ENCODE data around the gene PATJ. TPM values are rescaled to one million over a fixed set of nuclear protein-coding genes. Genes with fewer than 3 reads are reported as not detected.

PATJ gene
- total RNA-seq, 1 donor from 2014 or later: 2.0 TPM

- H3K27me3 Mint-ChIP-seq (ENCODE audit: unreplicated experiment): no peaks in the 10 kb centered on the region
- H3K4me1 Mint-ChIP-seq (ENCODE audit: low read depth, unreplicated experiment): no peaks in the 10 kb centered on the region
- H3K9me3 Mint-ChIP-seq (ENCODE audit: unreplicated experiment): no peaks in the 10 kb centered on the region
- no peak overlapping the region for H3K4me3 Mint-ChIP-seq (ENCODE audit: unreplicated experiment)
- no peak overlapping the region for H3K27ac Mint-ChIP-seq (ENCODE audit: unreplicated experiment)
- no peaks in the 10 kb centered on the region for H3K36me3 Mint-ChIP-seq (ENCODE audit: unreplicated experiment)
- no peak for TF ChIP-seq CTCF (IDR thresholded peaks at IDR 0.05; ENCODE audit: partially characterized antibody, unreplicated experiment)
- DNase-seq: no peak
These were observed 27.9 kb downstream of the PATJ start for GRCh38 chr1:61770131-61770530.

DNA sequence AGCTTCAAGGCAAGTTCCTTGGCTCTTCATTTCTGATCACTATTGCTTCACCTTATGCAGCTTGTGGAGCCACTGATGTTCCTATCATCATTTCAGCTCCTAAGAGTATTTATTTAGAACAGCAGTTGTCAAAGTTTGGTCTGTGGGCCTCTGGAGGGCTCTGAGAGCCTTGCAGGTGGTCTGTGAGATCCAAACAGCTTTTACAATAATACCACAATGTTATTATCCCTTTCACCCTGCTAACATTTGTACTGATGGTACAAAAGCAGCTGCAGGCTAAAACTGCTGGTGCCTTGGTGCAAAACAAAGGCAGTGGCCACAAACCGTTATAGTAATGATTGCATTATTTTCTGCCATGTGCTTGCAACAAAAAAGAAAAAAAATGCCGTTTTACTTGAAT, 33.8 kb downstream of the PATJ start:
- H3K27me3 Mint-ChIP-seq (ENCODE audit: unreplicated experiment): no peaks in the 10 kb centered on the region
- no peaks in the 10 kb centered on the region for H3K4me1 Mint-ChIP-seq (ENCODE audit: low read depth, unreplicated experiment)
- no peak for TF ChIP-seq CTCF (IDR thresholded peaks at IDR 0.05; ENCODE audit: partially characterized antibody, unreplicated experiment)
- no peaks in the 10 kb centered on the region for H3K9me3 Mint-ChIP-seq (ENCODE audit: unreplicated experiment)
- H3K4me3 Mint-ChIP-seq (ENCODE audit: unreplicated experiment): no peak overlapping the region
- no peaks in the 10 kb centered on the region for H3K36me3 Mint-ChIP-seq (ENCODE audit: unreplicated experiment)
- no peak overlapping the region for H3K27ac Mint-ChIP-seq (ENCODE audit: unreplicated experiment)
- DNase-seq: no peak

DNA sequence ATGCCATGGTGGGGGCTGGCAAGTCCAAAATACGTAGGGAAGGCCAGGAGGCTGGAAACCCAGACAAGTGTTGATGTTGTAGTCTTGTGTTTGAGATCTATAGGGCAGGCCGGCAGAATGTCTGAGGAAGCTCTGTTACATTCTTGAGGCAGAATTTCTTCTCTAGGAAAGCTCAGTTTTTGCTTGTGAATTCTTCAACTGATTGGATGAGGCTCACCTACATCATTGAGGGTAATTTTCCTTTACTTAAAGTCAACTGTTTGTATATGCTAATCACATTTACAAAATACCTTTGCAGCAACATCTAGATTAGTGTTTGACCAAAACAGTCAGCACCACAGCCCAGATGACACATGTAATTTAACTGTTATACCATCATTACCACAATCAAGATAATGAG, 37.0 kb downstream of the PATJ start:
- Mint-ChIP-seq H3K9me3 (ENCODE audit: unreplicated experiment) (no peaks in the 10 kb centered on the region), H3K27me3 (ENCODE audit: unreplicated experiment) (no peaks in the 10 kb centered on the region), H3K4me1 (ENCODE audit: low read depth, unreplicated experiment) (no peaks in the 10 kb centered on the region), H3K36me3 (ENCODE audit: unreplicated experiment) (no peaks in the 10 kb centered on the region), H3K4me3 (ENCODE audit: unreplicated experiment) (no peak overlapping the region), H3K27ac (ENCODE audit: unreplicated experiment) (no peak overlapping the region)
- no peak for DNase-seq
- TF ChIP-seq CTCF (IDR thresholded peaks at IDR 0.05; ENCODE audit: partially characterized antibody, unreplicated experiment): no peak

GRCh38 chr1:61781151-61781550, 38.9 kb downstream of the PATJ start:
- Mint-ChIP-seq H3K4me1 (ENCODE audit: low read depth, unreplicated experiment) (no peaks in the 10 kb centered on the region), H3K27ac (ENCODE audit: unreplicated experiment) (no peak overlapping the region), H3K36me3 (ENCODE audit: unreplicated experiment) (no peaks in the 10 kb centered on the region), H3K9me3 (ENCODE audit: unreplicated experiment) (no peaks in the 10 kb centered on the region), H3K4me3 (ENCODE audit: unreplicated experiment) (no peak overlapping the region), H3K27me3 (ENCODE audit: unreplicated experiment) (no peaks in the 10 kb centered on the region)
- no peak for TF ChIP-seq CTCF (IDR thresholded peaks at IDR 0.05; ENCODE audit: partially characterized antibody, unreplicated experiment)
- no peak for DNase-seq

DNA sequence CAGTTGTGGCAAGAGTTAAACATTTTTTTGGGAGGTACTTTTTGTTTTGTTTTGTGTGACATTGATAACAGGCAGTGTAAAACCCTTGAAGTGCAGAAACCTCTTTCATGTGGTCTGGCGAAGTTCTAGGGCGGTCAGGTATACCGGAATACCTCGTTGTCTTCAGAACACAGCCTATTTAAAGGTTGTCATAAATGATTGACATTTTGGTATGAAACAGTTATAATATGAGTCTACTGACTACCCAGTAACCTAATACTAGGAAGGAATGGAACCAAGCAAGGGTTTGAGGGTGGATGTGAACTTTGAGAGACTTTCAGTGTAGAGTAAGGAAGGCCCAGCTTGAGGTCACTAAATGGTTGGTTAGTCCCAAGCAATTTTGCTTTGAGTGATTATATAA, 40.5 kb downstream of the PATJ start:
- TF ChIP-seq CTCF (IDR thresholded peaks at IDR 0.05; ENCODE audit: partially characterized antibody, unreplicated experiment): no peak
- Mint-ChIP-seq H3K4me1 (ENCODE audit: low read depth, unreplicated experiment) (no peaks in the 10 kb centered on the region), H3K36me3 (ENCODE audit: unreplicated experiment) (no peaks in the 10 kb centered on the region), H3K27me3 (ENCODE audit: unreplicated experiment) (no peaks in the 10 kb centered on the region), H3K4me3 (ENCODE audit: unreplicated experiment) (no peak overlapping the region), H3K27ac (ENCODE audit: unreplicated experiment) (no peak overlapping the region), H3K9me3 (ENCODE audit: unreplicated experiment) (no peaks in the 10 kb centered on the region)
- no peak for DNase-seq
